T-helper 1 cell treated with Interleukin-12 subunit alpha and Interleukin-12 subunit beta and Interleukin-4 antibody, amounts not matched to agents 30 ng/mL and 1 ng/mL, for 36 hours (primary cell): ENCODE results near the gene DMWD. TPM values are rescaled to one million over a fixed set of nuclear protein-coding genes. Genes with fewer than 3 reads are reported as not detected.

Experiments
- intact Hi-C: fragments of 100-400 bp; cut with micrococcal nuclease; formaldehyde crosslinking; loops from one replicate; pipeline ENCODE4 v1.15.1; 2024
- total RNA-seq: library from RNA; stranded (reverse); gene quantifications from 2 replicates; pipeline ENCODE4 v1.2.3, GENCODE V29; 2022

Gene DMWD
- total RNA-seq, 1 donor from 2014 or later: 35.1 TPM

DNA sequence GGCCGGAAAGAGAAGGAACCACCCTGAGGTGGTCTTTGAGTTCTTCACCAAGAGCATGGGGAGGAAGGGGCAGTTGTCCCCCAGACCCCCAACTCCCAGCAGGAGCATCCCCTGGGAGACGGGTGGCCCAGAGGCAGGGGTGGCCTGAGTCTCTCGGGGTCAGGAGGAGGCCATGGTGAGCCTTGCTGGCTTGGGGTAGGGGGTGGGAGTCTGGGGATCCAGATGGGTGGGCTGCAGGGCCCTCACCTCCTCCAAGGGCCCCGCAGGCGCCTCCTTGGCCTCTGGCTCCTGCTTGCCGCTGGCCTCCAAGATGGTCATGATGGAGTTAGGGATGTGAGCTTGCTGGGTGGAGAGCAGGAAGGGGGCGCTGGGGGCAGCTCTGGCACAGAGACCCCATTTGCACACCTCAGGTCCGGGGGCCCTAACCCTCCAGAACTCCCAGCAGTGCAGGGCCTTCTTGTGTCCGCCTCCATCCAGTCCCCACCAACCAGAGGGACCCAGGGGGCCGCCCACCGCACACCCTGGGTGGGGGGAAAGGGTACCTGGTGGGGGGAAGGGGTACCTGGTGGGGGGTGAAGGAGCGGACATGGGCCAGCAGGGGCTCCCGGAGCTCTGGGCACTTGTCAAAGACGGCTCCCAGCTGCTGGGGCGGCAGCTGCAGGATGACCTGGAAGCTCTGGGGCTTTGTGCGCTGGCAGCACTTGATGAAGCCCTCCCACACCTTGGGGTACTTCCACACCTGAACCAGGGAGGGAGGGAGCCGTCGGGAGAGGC is 23.8 kb upstream of the DMWD start:
- intact Hi-C loops: loop anchor here (1.0 to 10.0 kb wide), 7 partner anchors 18 to 448 kb away; partner anchors contain the start of gene SYMPK

- intact Hi-C loops: loop anchor here (2.0 to 10.0 kb wide), 3 partner anchors 17 to 449 kb away; no protein-coding TSS in a partner anchor
Observed at GRCh38 chr19:45815481-45816216, 23.0 kb upstream of the DMWD start.

DNA sequence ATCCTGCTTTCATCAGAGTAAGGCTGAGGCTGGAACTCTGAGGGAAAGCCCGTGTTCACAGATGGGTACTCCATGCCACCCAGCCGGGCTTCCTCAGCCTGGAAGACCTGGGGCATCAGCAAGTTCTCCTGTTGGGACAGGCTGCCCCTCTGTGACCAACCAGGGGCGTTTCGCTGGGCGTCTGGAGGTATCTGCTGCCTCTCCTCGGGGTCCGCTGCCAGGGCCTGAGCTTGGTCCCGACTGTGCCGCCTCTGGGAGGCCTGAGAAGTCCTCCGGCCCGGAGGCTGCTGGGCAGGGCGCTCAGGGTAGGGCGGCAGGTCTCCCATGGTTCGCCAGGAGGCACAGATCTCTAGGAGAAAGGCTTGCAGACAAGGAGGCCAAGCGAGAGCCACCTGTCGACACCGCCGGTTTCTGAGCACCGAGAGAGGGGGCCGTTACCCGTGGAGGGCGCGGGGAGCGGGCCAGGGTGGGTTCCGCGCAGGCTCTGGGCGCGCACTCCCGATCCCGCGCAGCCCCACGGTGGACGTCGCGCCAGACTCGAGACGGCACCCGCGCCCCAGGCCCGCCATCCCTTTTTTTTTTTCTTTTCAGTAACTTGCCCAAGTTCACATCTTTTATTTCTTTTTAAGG is 22.3 kb upstream of the DMWD start, which contains the start of gene RSPH6A:
TSS of gene RSPH6A (minus strand) at position 458 of the 630 bp plus-strand sequence. CDS start at position 326, 132 bp downstream.
- intact Hi-C loops: loop anchor here (10.0 kb wide), 1 partner anchor 450 kb away; no protein-coding TSS in a partner anchor

GRCh38 chr19:45814166-45814780 is 21.6 kb upstream of the DMWD start:
- intact Hi-C loops: loop anchor here (10.0 kb wide), 1 partner anchor 451 kb away; no protein-coding TSS in a partner anchor

- intact Hi-C loops: loop anchor here (10.0 kb wide), 1 partner anchor 453 kb away; no protein-coding TSS in a partner anchor
Observed at GRCh38 chr19:45812297-45812696, 19.7 kb upstream of the DMWD start.

DNA sequence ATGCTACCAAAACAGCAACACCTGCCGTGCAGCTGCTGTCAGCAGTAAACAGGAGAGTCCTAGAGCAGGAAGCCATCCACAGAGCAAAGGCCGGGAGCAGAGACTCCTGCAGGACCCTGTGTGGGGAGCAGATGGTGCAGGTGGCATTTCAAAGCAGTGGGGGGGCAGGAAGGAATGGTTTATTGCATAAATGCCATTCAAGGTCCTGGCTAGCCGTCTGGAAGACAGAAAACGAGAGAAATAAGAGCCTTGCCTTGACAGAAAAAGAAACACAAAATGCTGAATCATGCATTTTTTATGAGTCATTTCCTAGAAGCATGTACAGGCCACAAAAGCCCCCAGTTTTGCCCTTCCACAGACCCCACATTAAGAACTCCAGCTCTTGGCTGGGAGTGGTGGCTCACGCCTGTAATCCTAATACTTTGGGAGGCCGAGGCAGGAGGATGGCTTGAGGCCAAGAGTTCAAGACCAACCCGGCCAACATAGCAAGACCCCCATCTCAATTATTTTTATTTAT is 17.1 kb upstream of the DMWD start:
- intact Hi-C loops: loop anchor here (10.0 kb wide), 1 partner anchor 455 kb away; no protein-coding TSS in a partner anchor

- intact Hi-C loops: no loop called here
Observed at GRCh38 chr19:45805719-45806118, 13.1 kb upstream of the DMWD start.

GRCh38 chr19:45804959-45805230 is 12.2 kb upstream of the DMWD start:
- intact Hi-C loops: no loop called here

GRCh38 chr19:45804140-45804958 is 11.7 kb upstream of the DMWD start:
- intact Hi-C loops: no loop called here

GRCh38 chr19:45801603-45802175 is 9.0 kb upstream of the DMWD start:
- intact Hi-C loops: no loop called here

DNA sequence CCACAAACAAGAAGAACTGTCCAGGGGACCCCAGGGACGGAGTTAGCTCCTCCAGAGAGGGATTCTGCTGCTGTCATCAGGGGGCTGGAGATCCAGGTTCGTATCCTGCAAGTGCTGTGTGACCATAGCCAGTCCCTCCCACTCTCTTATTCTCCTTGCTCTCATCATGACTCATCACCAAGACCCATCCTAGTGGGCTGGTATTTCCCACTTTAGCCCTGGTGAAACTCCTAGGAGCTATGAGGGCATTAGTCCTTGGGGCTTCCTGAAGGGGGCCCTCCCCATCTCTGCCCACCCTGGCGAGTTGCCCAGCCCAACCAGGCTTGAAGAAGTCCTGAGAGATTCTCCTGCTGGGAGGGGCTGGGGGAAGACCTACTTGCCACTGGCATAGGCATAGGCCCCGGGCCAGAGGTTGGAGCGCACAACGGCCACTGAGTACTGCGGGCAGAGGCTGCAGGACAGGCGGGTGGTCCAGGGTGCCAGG is 7.5 kb upstream of the DMWD start:
- intact Hi-C loops: no loop called here

DNA sequence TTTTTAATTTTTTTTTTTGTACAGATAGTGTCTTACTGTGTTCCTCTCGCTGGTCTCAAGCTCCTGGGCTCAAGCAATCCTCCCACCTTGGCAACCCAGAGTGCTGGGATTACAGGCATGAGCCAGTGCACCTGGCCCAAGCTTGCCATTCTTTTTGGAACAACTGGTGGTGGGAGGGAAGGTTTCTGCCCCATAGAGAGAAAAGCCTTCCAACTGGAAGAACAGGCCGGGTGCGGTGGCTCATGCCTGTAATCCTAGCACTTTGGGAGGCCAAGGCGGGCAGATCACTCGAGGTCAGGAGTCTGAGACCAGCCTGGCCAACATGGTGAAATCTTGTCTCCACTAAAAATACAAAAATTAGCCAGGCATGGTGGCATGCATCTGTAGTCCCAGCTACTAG is 6.9 kb upstream of the DMWD start:
- intact Hi-C loops: loop anchor here (1.0 to 2.0 kb wide), 2 partner anchors 17 to 29 kb away; no protein-coding TSS in a partner anchor

- intact Hi-C loops: loop anchor here (1.0 to 2.0 kb wide), 2 partner anchors 18 to 29 kb away; no protein-coding TSS in a partner anchor
Observed at GRCh38 chr19:45798995-45799517, 6.4 kb upstream of the DMWD start.

GRCh38 chr19:45794627-45795026 is 2.0 kb upstream of the DMWD start:
- intact Hi-C loops: loop anchor here (5.0 kb wide), 2 partner anchors 287 to 918 kb away; partner anchors contain the start of gene VASP

DNA sequence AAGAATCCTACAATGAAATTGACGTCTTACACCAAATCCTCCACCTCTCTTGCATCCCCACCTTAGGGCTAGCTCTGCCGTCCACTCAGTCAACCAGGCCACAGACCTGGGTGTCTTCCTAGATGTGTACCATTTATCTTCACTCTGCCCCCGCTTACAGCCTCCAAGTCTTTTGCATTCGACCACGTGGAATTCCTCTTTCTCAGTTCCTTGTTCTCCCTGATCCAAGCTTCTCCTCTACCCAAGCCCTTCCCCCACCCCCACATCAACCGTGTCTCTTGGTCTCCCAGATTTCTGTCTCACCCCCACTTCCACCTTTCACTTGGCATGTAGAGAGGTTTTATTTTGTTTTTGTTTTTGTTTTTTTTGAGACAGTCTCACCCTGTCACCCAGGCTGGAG is 1.2 kb upstream of the DMWD start:
- intact Hi-C loops: loop anchor here (1.0 to 5.0 kb wide), 5 partner anchors 24 to 918 kb away; partner anchors contain the start of genes SYMPK and VASP

DNA sequence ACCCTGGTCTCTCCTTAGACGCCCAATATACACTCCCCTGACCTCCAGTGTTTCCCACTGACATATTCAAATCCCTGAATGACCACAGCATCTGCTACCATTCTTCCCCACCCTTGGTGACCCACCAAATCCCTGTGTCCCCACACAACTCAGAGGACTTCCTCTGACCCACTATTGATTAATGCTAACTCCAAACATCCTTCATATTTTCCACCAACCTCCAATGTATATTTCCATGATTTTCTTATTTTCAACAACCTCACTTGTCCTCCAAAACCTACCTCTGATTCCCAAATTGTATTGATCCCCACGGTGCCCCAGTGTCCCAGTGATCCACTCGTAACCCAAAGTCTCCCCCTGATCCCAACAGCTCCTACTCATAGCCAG is 526 bp upstream of the DMWD start:
- intact Hi-C loops: loop anchor here (1.0 to 5.0 kb wide), 5 partner anchors 23 to 919 kb away; partner anchors contain the start of genes SYMPK and VASP

DNA sequence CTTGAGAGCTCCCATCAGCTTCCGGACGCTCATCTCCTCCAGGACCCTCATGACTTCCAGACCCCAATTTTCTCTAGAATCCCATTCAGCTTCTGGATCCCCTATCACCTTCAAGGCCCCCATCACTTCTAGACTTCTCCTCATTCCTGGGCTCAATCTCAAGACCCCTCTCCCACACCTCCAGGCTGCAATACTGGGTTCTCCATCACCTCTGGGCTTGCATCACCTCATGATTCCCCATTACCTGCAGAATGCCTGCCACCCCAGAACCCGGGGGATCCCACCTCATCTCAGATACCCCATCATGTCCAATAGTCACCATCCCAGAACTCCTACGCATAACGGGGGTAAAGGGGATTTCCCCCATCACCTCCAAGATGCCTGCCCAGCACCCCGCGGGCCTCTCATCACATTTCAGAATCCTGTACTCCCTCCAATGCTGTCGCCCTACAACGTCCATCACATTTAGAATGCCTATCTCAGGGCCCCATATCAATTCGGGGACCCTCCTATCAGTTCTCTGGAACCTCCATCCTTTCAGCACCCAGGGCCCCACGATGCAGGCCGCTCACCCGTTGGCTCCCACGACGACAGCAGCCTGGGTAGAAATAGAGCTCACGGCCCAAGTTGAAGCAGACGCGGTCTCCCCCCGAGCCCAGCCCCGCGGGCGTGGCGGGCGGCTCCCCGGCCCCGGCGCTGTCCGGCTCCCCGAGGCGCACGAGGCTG is 738 bp downstream of the DMWD start:
- intact Hi-C loops: loop anchor here (1.0 to 5.0 kb wide), 8 partner anchors 13 to 920 kb away; partner anchors contain the start of genes FBXO46, IRF2BP1, QPCTL and VASP

GRCh38 chr19:45790942-45791341 is 1.7 kb downstream of the DMWD start:
- intact Hi-C loops: loop anchor here (1.0 to 5.0 kb wide), 5 partner anchors 26 to 921 kb away; partner anchors contain the start of genes FBXO46 and VASP
